ENCODE measurements around the gene TOPAZ1. TPM values are rescaled to one million over a fixed set of nuclear protein-coding genes. Genes with fewer than 3 reads are reported as not detected.

The TOPAZ1 gene
- total RNA-seq, 1 donor from 2014 or later: not detected

- Histone ChIP-seq H3K4me1 (ENCODE audit: insufficient read depth, low read length) (no peaks in the 10 kb centered on the region), H3K9me3 (ENCODE audit: insufficient read depth, low read depth, low read length) (no peaks in the 10 kb centered on the region), H2AFZ (ENCODE audit: low read depth, low read length) (no peak overlapping the region), H4K20me1 (ENCODE audit: insufficient read depth, low read length) (no peaks in the 10 kb centered on the region), H3K27me3 (ENCODE audit: insufficient read depth, low read length) (no peaks in the 10 kb centered on the region), H3K36me3 (ENCODE audit: insufficient read depth, low read length) (no peaks in the 10 kb centered on the region), H3K27ac (ENCODE audit: low read depth, low read length) (no peak overlapping the region), H3K4me3 (ENCODE audit: insufficient read depth, low read depth, low read length) (no peak overlapping the region), H3K79me2 (ENCODE audit: insufficient read depth, low read length) (no peaks in the 10 kb centered on the region), H3K9ac (ENCODE audit: low read length) (no peak overlapping the region), H3K4me2 (ENCODE audit: low read length) (no peak overlapping the region)
- DNase-seq (ENCODE audit: low read depth) (no peak), FAIRE-seq (no peak)
- no peak for TF ChIP-seq CTCF (IDR thresholded peaks at IDR 0.05; ENCODE audit: insufficient read depth, low read depth, low read length)
- no peak for TF ChIP-seq EZH2 (IDR thresholded peaks at IDR 0.05; ENCODE audit: insufficient read depth, low read length)
- no peaks in the 10 kb centered on the region for H3K4me1 Mint-ChIP-seq (ENCODE audit: low read depth, unreplicated experiment)
- H3K36me3 Mint-ChIP-seq (ENCODE audit: low read depth, unreplicated experiment): no peaks in the 10 kb centered on the region
- no peak overlapping the region for H3K27ac Mint-ChIP-seq (ENCODE audit: unreplicated experiment)
- no peak overlapping the region for H3K4me3 Mint-ChIP-seq (ENCODE audit: unreplicated experiment)
- no peaks in the 10 kb centered on the region for H3K9me3 Mint-ChIP-seq (ENCODE audit: unreplicated experiment)
- no peaks in the 10 kb centered on the region for H3K27me3 Mint-ChIP-seq (ENCODE audit: low read depth, unreplicated experiment)
Observed at GRCh38 chr3:44277925-44278324, 36.2 kb downstream of the TOPAZ1 start.

- DNase-seq (ENCODE audit: low read depth) (no peak), FAIRE-seq (no peak)
- Histone ChIP-seq H3K27ac (ENCODE audit: low read depth, low read length) (no peak overlapping the region), H3K36me3 (ENCODE audit: insufficient read depth, low read length) (no peaks in the 10 kb centered on the region), H3K4me1 (ENCODE audit: insufficient read depth, low read length) (no peaks in the 10 kb centered on the region), H4K20me1 (ENCODE audit: insufficient read depth, low read length) (no peaks in the 10 kb centered on the region), H3K4me2 (ENCODE audit: low read length) (no peak overlapping the region), H3K4me3 (ENCODE audit: insufficient read depth, low read depth, low read length) (no peak overlapping the region), H3K9ac (ENCODE audit: low read length) (no peak overlapping the region), H2AFZ (ENCODE audit: low read depth, low read length) (no peak overlapping the region), H3K9me3 (ENCODE audit: insufficient read depth, low read depth, low read length) (no peaks in the 10 kb centered on the region), H3K27me3 (ENCODE audit: insufficient read depth, low read length) (no peaks in the 10 kb centered on the region), H3K79me2 (ENCODE audit: insufficient read depth, low read length) (no peaks in the 10 kb centered on the region)
- Mint-ChIP-seq H3K36me3 (ENCODE audit: low read depth, unreplicated experiment) (no peaks in the 10 kb centered on the region), H3K27ac (ENCODE audit: unreplicated experiment) (no peak overlapping the region), H3K4me1 (ENCODE audit: low read depth, unreplicated experiment) (no peaks in the 10 kb centered on the region), H3K27me3 (ENCODE audit: low read depth, unreplicated experiment) (no peaks in the 10 kb centered on the region), H3K4me3 (ENCODE audit: unreplicated experiment) (no peak overlapping the region), H3K9me3 (ENCODE audit: unreplicated experiment) (no peaks in the 10 kb centered on the region)
- TF ChIP-seq CTCF (IDR thresholded peaks at IDR 0.05; ENCODE audit: insufficient read depth, low read depth, low read length): no peak
- TF ChIP-seq EZH2 (IDR thresholded peaks at IDR 0.05; ENCODE audit: insufficient read depth, low read length): no peak
Observed at GRCh38 chr3:44280077-44280476, 38.4 kb downstream of the TOPAZ1 start.

- no peak for FAIRE-seq
- no peaks in the 10 kb centered on the region for H3K9me3 Mint-ChIP-seq (ENCODE audit: unreplicated experiment)
- Histone ChIP-seq H3K27me3 (ENCODE audit: insufficient read depth, low read length) (no peaks in the 10 kb centered on the region), H4K20me1 (ENCODE audit: insufficient read depth, low read length) (no peaks in the 10 kb centered on the region), H3K36me3 (ENCODE audit: insufficient read depth, low read length) (no peaks in the 10 kb centered on the region), H3K9me3 (ENCODE audit: insufficient read depth, low read depth, low read length) (no peaks in the 10 kb centered on the region), H3K27ac (ENCODE audit: low read depth, low read length) (no peak overlapping the region), H3K4me2 (ENCODE audit: low read length) (no peak overlapping the region), H3K4me1 (ENCODE audit: insufficient read depth, low read length) (no peaks in the 10 kb centered on the region), H3K9ac (ENCODE audit: low read length) (no peak overlapping the region), H3K79me2 (ENCODE audit: insufficient read depth, low read length) (no peaks in the 10 kb centered on the region), H3K4me3 (ENCODE audit: insufficient read depth, low read depth, low read length) (no peak overlapping the region), H2AFZ (ENCODE audit: low read depth, low read length) (no peak overlapping the region)
- H3K27me3 Mint-ChIP-seq (ENCODE audit: low read depth, unreplicated experiment): no peaks in the 10 kb centered on the region
- no peak overlapping the region for H3K4me3 Mint-ChIP-seq (ENCODE audit: unreplicated experiment)
- no peaks in the 10 kb centered on the region for H3K4me1 Mint-ChIP-seq (ENCODE audit: low read depth, unreplicated experiment)
- TF ChIP-seq CTCF (IDR thresholded peaks at IDR 0.05; ENCODE audit: insufficient read depth, low read depth, low read length): no peak
- H3K36me3 Mint-ChIP-seq (ENCODE audit: low read depth, unreplicated experiment): no peaks in the 10 kb centered on the region
- DNase-seq (ENCODE audit: low read depth): no peak
- no peak overlapping the region for H3K27ac Mint-ChIP-seq (ENCODE audit: unreplicated experiment)
Observed at GRCh38 chr3:44280631-44281030, 38.9 kb downstream of the TOPAZ1 start.

Data from astrocyte (in vitro differentiated cells and primary cell).